Peyer's patch (tissue), 4 donors: Measurements from ENCODE around the gene SORBS2. TPM values are rescaled to one million over a fixed set of nuclear protein-coding genes. Genes with fewer than 3 reads are reported as not detected.

Source experiments
- DNase-seq, 3 donors: peaks; one replicate each; pipeline ENCODE4 v3.0.0-alpha.2; 2017 to 2019
- H3K27ac ChIP-seq, 4 donors: fragments of 200-600 bp; sonication (generic); one replicate each; pipeline ENCODE4 v1.5.1; 2016 to 2019
- H3K27me3 ChIP-seq, 2 donors: fragments of 200-600 bp; sonication (generic); one replicate each; pipeline ENCODE4 v1.5.1; 2019
- H3K36me3 ChIP-seq, 3 donors: fragments of 200-600 bp; sonication (generic); one replicate each; pipeline ENCODE4 v1.5.1; 2016 to 2019
- H3K4me1 ChIP-seq, 4 donors: fragments of 200-600 bp; sonication (generic); one replicate each; pipeline ENCODE4 v1.5.1; 2016 to 2019
- H3K4me3 ChIP-seq, 4 donors: fragments of 200-600 bp; sonication (generic); 1 replicate in 3 of 4; 2 replicates in 1 of 4; pipeline ENCODE4 v1.5.1; 2016 to 2019; ENCODE audit warnings: mild to moderate bottlenecking in 1 of 4
- H3K9me3 ChIP-seq, 4 donors: fragments of 200-600 bp; sonication (generic); one replicate each; pipeline ENCODE4 v1.5.1; 2016 to 2019; ENCODE audit warnings: mild to moderate bottlenecking in 1 of 4
- CTCF ChIP-seq, 6 experiments: fragments of 450-650 bp in 4 of 6; fragments of 200-600 bp in 2 of 6; sonication (generic) in 1 of 6; IDR thresholded peaks; one replicate each; pipeline ENCODE4 v1.5.1; 2017 to 2019; ENCODE audit warnings: antibody characterized with exemption in 6 of 6, mild to moderate bottlenecking in 3 of 6, moderate library complexity in 1 of 6
- POLR2A ChIP-seq, 2 donors: fragments of 450-650 bp; IDR thresholded peaks; one replicate each; pipeline ENCODE4 v1.5.1; 2017; ENCODE audit warnings: antibody characterized with exemption in 2 of 2, mild to moderate bottlenecking in 2 of 2, moderate library complexity in 2 of 2
- total RNA-seq, 4 donors: library from RNA; depleted of rRNA; stranded (reverse); fragments of >200 nt; gene quantifications; one replicate each; pipeline ENCODE4 v1.1.0, GENCODE V29; 2016

SORBS2 gene
- total RNA-seq, 4 donors from 2014 or later: 15.8 to 61.9 (median 53.0) TPM

GRCh38 chr4:185554365-185555126 lies 257.4 kb downstream of the SORBS2 start:
- no peak overlapping the region for H3K4me3 ChIP-seq
- no peaks in the 10 kb centered on the region for H3K27me3 ChIP-seq
- no peaks in the 10 kb centered on the region for H3K4me1 ChIP-seq
- no peak for TF ChIP-seq CTCF (IDR thresholded peaks at IDR 0.05)
- no peak for TF ChIP-seq POLR2A (IDR thresholded peaks at IDR 0.05)
- H3K9me3 ChIP-seq: no peaks in the 10 kb centered on the region
- DNase-seq: no peak
- peak overlapping the region in 1 of 4 donors; percentile 22 for H3K27ac ChIP-seq
- no peaks in the 10 kb centered on the region for H3K36me3 ChIP-seq

GRCh38 chr4:185552254-185552653 lies 259.7 kb downstream of the SORBS2 start:
- Histone ChIP-seq H3K4me3 (no peak overlapping the region), H3K27me3 (no peaks in the 10 kb centered on the region), H3K27ac (no peak overlapping the region), H3K9me3 (no peaks in the 10 kb centered on the region), H3K36me3 (no peaks in the 10 kb centered on the region), H3K4me1 (no peaks in the 10 kb centered on the region)
- DNase-seq: no peak
- no peak for TF ChIP-seq POLR2A (IDR thresholded peaks at IDR 0.05)
- TF ChIP-seq CTCF (IDR thresholded peaks at IDR 0.05): no peak

- Histone ChIP-seq H3K4me3 (no peak overlapping the region), H3K36me3 (no peaks in the 10 kb centered on the region), H3K27me3 (no peaks in the 10 kb centered on the region), H3K9me3 (no peaks in the 10 kb centered on the region), H3K4me1 (no peaks in the 10 kb centered on the region), H3K27ac (peak overlapping the region in 1 of 4 donors; percentile 58)
- no peak for DNase-seq
- TF ChIP-seq CTCF (IDR thresholded peaks at IDR 0.05): no peak
- no peak for TF ChIP-seq POLR2A (IDR thresholded peaks at IDR 0.05)
Observed at GRCh38 chr4:185550933-185551332, 261.1 kb downstream of the SORBS2 start.

- no peaks in the 10 kb centered on the region for H3K9me3 ChIP-seq
- H3K36me3 ChIP-seq: no peaks in the 10 kb centered on the region
- no peak for DNase-seq
- TF ChIP-seq POLR2A (IDR thresholded peaks at IDR 0.05) (no peak), CTCF (IDR thresholded peaks at IDR 0.05) (no peak)
- no peak overlapping the region for H3K27ac ChIP-seq
- no peaks in the 10 kb centered on the region for H3K4me1 ChIP-seq
- H3K27me3 ChIP-seq: no peaks in the 10 kb centered on the region
- no peak overlapping the region for H3K4me3 ChIP-seq
Observed at GRCh38 chr4:185549095-185549639, 262.8 kb downstream of the SORBS2 start.

GRCh38 chr4:185548587-185548986 lies 263.4 kb downstream of the SORBS2 start:
- H3K27me3 ChIP-seq: no peaks in the 10 kb centered on the region
- H3K27ac ChIP-seq: no peak overlapping the region
- no peak for DNase-seq

More at GRCh38 chr4:185548587-185548986, 263.4 kb downstream of the SORBS2 start:
- Histone ChIP-seq H3K4me1 (no peaks in the 10 kb centered on the region), H3K36me3 (no peaks in the 10 kb centered on the region), H3K9me3 (no peaks in the 10 kb centered on the region), H3K4me3 (no peak overlapping the region)
- TF ChIP-seq POLR2A (IDR thresholded peaks at IDR 0.05) (no peak), CTCF (IDR thresholded peaks at IDR 0.05) (no peak)
